ENCODE measurements around the gene PDXDC1. TPM values are rescaled to one million over a fixed set of nuclear protein-coding genes. Genes with fewer than 3 reads are reported as not detected.
A peak's percentile ranks its signal among the peaks of the same experiment; 100 is the strongest.

PDXDC1 gene
- total RNA-seq, 1 experiment from 2014 or later = 107 TPM

GRCh38 chr16:15032547-15033308 is 57.9 kb downstream of the PDXDC1 start (continued):
- no peak for TF ChIP-seq E2F1 (CRISPR knock-in tag; IDR thresholded peaks at IDR 0.05)
- TF ChIP-seq ZNF425 (CRISPR knock-in tag; conservative IDR thresholded peaks at IDR 0.05) = no peak
- no peak for TF ChIP-seq MLX (CRISPR knock-in tag; IDR thresholded peaks at IDR 0.05)
- no peak for TF ChIP-seq ATF2 (CRISPR knock-in tag; IDR thresholded peaks at IDR 0.05; ENCODE audit: borderline replicate concordance, low read depth)

GRCh38 chr16:15033309-15033707 is 58.5 kb downstream of the PDXDC1 start:
- Mint-ChIP-seq H3K27me3 (ENCODE audit: low read depth) (no peaks in the 10 kb centered on the region), H3K36me3 (peaks cover 70% of the 10 kb centered on the region), H3K4me3 (no peak overlapping the region), H3K4me1 (no peaks in the 10 kb centered on the region), H3K27ac (peak overlapping the region; percentile 60; the same call in 1 of the 2 replicates), H3K9me3 (no peaks in the 10 kb centered on the region)
- no peak for ATAC-seq
- DNase-seq (ENCODE audit: low spot score) = no peak
- no peak for TF ChIP-seq ZNF512 (CRISPR knock-in tag; IDR thresholded peaks at IDR 0.05; ENCODE audit: borderline replicate concordance)
- TF ChIP-seq ZNF423 (CRISPR knock-in tag; IDR thresholded peaks at IDR 0.05) = no peak
- no peak for TF ChIP-seq RORB (CRISPR knock-in tag; IDR thresholded peaks at IDR 0.05)
- TF ChIP-seq ARID4B (CRISPR knock-in tag; IDR thresholded peaks at IDR 0.05; ENCODE audit: borderline replicate concordance) = no peak
- CTCF ChIA-PET = interaction anchor here (0.9 kb wide), 1 partner anchor 23 kb away, joined by 3 read pairs; the partner anchor contains the start of gene NTAN1
- POLR2A ChIA-PET = no interaction called here
